GM23338 (cell line): Measurements from ENCODE around the gene SNPH. TPM values are rescaled to one million over a fixed set of nuclear protein-coding genes. Genes with fewer than 3 reads are reported as not detected.

Source experiments
- ATAC-seq: fragments of 200-7000 bp; cut with Tn5 transposase; 3 replicates; pipeline ENCODE4 v1.9.1; 2020
- DNase-seq: peaks from one replicate; pipeline ENCODE4 v3.0.0-alpha.2; 2015; ENCODE audit warnings: low spot score
- H2AFZ ChIP-seq: fragments of 200-600 bp; sonication (generic); 2 replicates; pipeline ENCODE4 v1.8.0; 2016; ENCODE audit warnings: antibody characterized with exemption, mild to moderate bottlenecking, moderate library complexity
- H3F3A ChIP-seq: fragments of 200-600 bp; sonication (generic); replicated peaks from 2 replicates; pipeline ENCODE4 v1.8.0; 2017; ENCODE audit warnings: antibody characterized with exemption, mixed run types, low read depth
- H3K27ac ChIP-seq: fragments of 200-600 bp; sonication (generic); 2 replicates; pipeline ENCODE4 v1.6.1; 2016; ENCODE audit warnings: low read depth
- H3K27me3 ChIP-seq: fragments of 200-600 bp; sonication (generic); 2 replicates; pipeline ENCODE4 v1.8.0; 2016; ENCODE audit warnings: mild to moderate bottlenecking, mixed run types, moderate library complexity; ENCODE audit not compliant: insufficient read depth
- H3K36me3 ChIP-seq: fragments of 200-600 bp; sonication (generic); 2 replicates; pipeline ENCODE4 v1.8.0; 2016; ENCODE audit warnings: mild to moderate bottlenecking; ENCODE audit not compliant: insufficient read depth
- H3K4me1 ChIP-seq: fragments of 200-600 bp; sonication (generic); 2 replicates; pipeline ENCODE4 v1.8.0; 2016; ENCODE audit warnings: mild to moderate bottlenecking, moderate library complexity; ENCODE audit not compliant: insufficient read depth
- H3K4me2 ChIP-seq: fragments of 200-600 bp; sonication (generic); 2 replicates; pipeline ENCODE4 v1.7.1; 2017; ENCODE audit warnings: mixed run types
- H3K4me3 ChIP-seq: fragments of 200-600 bp; sonication (generic); 2 replicates; pipeline ENCODE4 v1.6.1; 2016; ENCODE audit warnings: mixed run types
- H3K79me2 ChIP-seq: fragments of 200-600 bp; sonication (generic); replicated peaks from 2 replicates; pipeline ENCODE4 v1.8.0; 2017; ENCODE audit warnings: mild to moderate bottlenecking; ENCODE audit not compliant: insufficient read depth
- H3K9me2 ChIP-seq: fragments of 200-600 bp; sonication (generic); 2 replicates; pipeline ENCODE4 v1.8.0; 2017; ENCODE audit not compliant: insufficient read depth
- H4K20me1 ChIP-seq: fragments of 200-600 bp; sonication (generic); replicated peaks from 2 replicates; pipeline ENCODE4 v1.8.0; 2017; ENCODE audit warnings: mild to moderate bottlenecking; ENCODE audit not compliant: insufficient read depth
- H3K27ac Mint-ChIP-seq: 2 replicates; pipeline ENCODE4 v1.8.0; 2020; ENCODE audit warnings: inconsistent platforms, mild to moderate bottlenecking, moderate library complexity, mixed read lengths
- H3K27me3 Mint-ChIP-seq: 3 replicates; pipeline ENCODE4 v1.8.0; 2022; ENCODE audit warnings: low read depth, mild to moderate bottlenecking, moderate library complexity, mixed read lengths, inconsistent platforms; ENCODE audit not compliant: insufficient read depth, poor library complexity
- H3K36me3 Mint-ChIP-seq: 3 replicates; pipeline ENCODE4 v1.8.0; 2021; ENCODE audit warnings: low read depth, mild to moderate bottlenecking, inconsistent platforms, moderate library complexity, mixed read lengths
- H3K4me1 Mint-ChIP-seq: 3 replicates; pipeline ENCODE4 v1.8.0; 2020; ENCODE audit warnings: mild to moderate bottlenecking, inconsistent platforms, mixed read lengths
- H3K4me3 Mint-ChIP-seq: 3 replicates; pipeline ENCODE4 v1.8.0; 2021; ENCODE audit warnings: moderate library complexity, mild to moderate bottlenecking, inconsistent platforms, mixed read lengths
- H3K9me3 Mint-ChIP-seq: 3 replicates; pipeline ENCODE4 v1.8.0; 2020; ENCODE audit warnings: moderate library complexity, mild to moderate bottlenecking, inconsistent platforms, mixed read lengths
- CREB1 ChIP-seq: fragments of 250-450 bp; sonication (Bioruptor Pico); IDR thresholded peaks from 2 replicates; pipeline ENCODE4 v1.5.0; 2020; ENCODE audit warnings: low read depth, mild to moderate bottlenecking, moderate library complexity
- ETS1 ChIP-seq: IDR thresholded peaks from 2 replicates; pipeline ENCODE4 v1.6.1; 2016; ENCODE audit warnings: antibody characterized with exemption
- EZH2 ChIP-seq: fragments of 200-600 bp; sonication (generic); IDR thresholded peaks from one replicate; pipeline ENCODE4 v1.8.0; 2017; ENCODE audit warnings: antibody characterized with exemption, mild to moderate bottlenecking, low read depth; ENCODE audit not compliant: unreplicated experiment
- EZH2phosphoT487 ChIP-seq: fragments of 200-600 bp; sonication (generic); IDR thresholded peaks from one replicate; pipeline ENCODE4 v1.8.1; 2018; ENCODE audit warnings: antibody characterized with exemption; ENCODE audit not compliant: unreplicated experiment
- JUNB ChIP-seq: IDR thresholded peaks from one replicate; pipeline ENCODE4 v1.6.1; 2016; ENCODE audit warnings: antibody characterized with exemption; ENCODE audit not compliant: unreplicated experiment
- NANOG ChIP-seq: IDR thresholded peaks from 2 replicates; pipeline ENCODE4 v1.6.1; 2016; ENCODE audit warnings: antibody characterized with exemption, borderline replicate concordance
- POLR2AphosphoS5 ChIP-seq: IDR thresholded peaks from 2 replicates; pipeline ENCODE4 v1.6.1; 2016; ENCODE audit warnings: antibody characterized with exemption, low read depth
- REST ChIP-seq: IDR thresholded peaks from one replicate; pipeline ENCODE4 v1.6.1; 2018; ENCODE audit warnings: antibody characterized with exemption; ENCODE audit not compliant: unreplicated experiment
- STAT1 ChIP-seq: IDR thresholded peaks from one replicate; pipeline ENCODE4 v1.6.1; 2016; ENCODE audit warnings: antibody characterized with exemption; ENCODE audit not compliant: unreplicated experiment
- ZNF114 ChIP-seq: fragments of 250-450 bp; sonication (Bioruptor Pico); IDR thresholded peaks from 2 replicates; pipeline ENCODE4 v1.5.0; 2020; ENCODE audit warnings: mild to moderate bottlenecking, moderate library complexity
- ZNF331 ChIP-seq: fragments of 250-450 bp; sonication (Bioruptor Pico); IDR thresholded peaks from 2 replicates; pipeline ENCODE4 v1.5.0; 2020; ENCODE audit warnings: low read depth, mild to moderate bottlenecking, moderate library complexity
- ZNF462 ChIP-seq: fragments of 250-450 bp; sonication (Bioruptor Pico); IDR thresholded peaks from 2 replicates; pipeline ENCODE4 v1.5.0; 2020; ENCODE audit warnings: mild to moderate bottlenecking, moderate library complexity
- polyA plus RNA-seq: library from polyadenylated mRNA; unstranded; fragments of >200 nt; fragmentation: Nextera tagmentation; extraction: Ambion mirVana; gene quantifications from 2 replicates; pipeline ENCODE4 v1.2.1, GENCODE V29; 2016
- total RNA-seq: library from RNA; depleted of rRNA; stranded (reverse); fragments of >200 nt; shearing (Covaris generic); gene quantifications from 2 replicates; pipeline ENCODE4 v1.2.3, GENCODE V29; 2014

SNPH gene
- total and polyA plus RNA-seq, 2 experiments from 2014 or later: 1.5 to 5.8 TPM

- TF ChIP-seq ZNF462 (CRISPR knock-in tag): no peak
- no peak for TF ChIP-seq NANOG
Observed at GRCh38 chr20:1277529-1278322, 11.6 kb downstream of the SNPH start (continued).

GRCh38 chr20:1278993-1279392 is 12.9 kb downstream of the SNPH start:
- no peaks in the 10 kb centered on the region for H3K27me3 ChIP-seq
- no peaks in the 10 kb centered on the region for H3K36me3 Mint-ChIP-seq
- ATAC-seq: no peak
- H3K27ac ChIP-seq: no peak overlapping the region
- no peak for DNase-seq
- no peaks in the 10 kb centered on the region for H3F3A ChIP-seq
- H3K36me3 ChIP-seq: no peaks in the 10 kb centered on the region
- peaks cover 2% of the 10 kb centered on the region; the same call in 2 of the 3 replicates for H3K4me1 Mint-ChIP-seq
- H3K27ac Mint-ChIP-seq: no peak overlapping the region
- peaks cover 3% of the 10 kb centered on the region for H3K27me3 Mint-ChIP-seq
- H3K4me2 ChIP-seq: no peak overlapping the region
- H3K4me3 ChIP-seq: no peak overlapping the region
- H4K20me1 ChIP-seq: 0 out of 2 replicates have a peak, but pooled peaks cover 3% of the 10 kb centered on the region
- H3K9me3 Mint-ChIP-seq: no peaks in the 10 kb centered on the region
- no peak overlapping the region for H3K4me3 Mint-ChIP-seq
- H3K9me2 ChIP-seq: no peaks in the 10 kb centered on the region
- H2AFZ ChIP-seq: no peak overlapping the region
- H3K4me1 ChIP-seq: no peaks in the 10 kb centered on the region
- no peaks in the 10 kb centered on the region for H3K79me2 ChIP-seq
- TF ChIP-seq ZNF331 (CRISPR knock-in tag) (no peak), REST (no peak), EZH2phosphoT487 (no peak), JUNB (no peak), ZNF114 (no peak), POLR2AphosphoS5 (no peak), CREB1 (CRISPR knock-in tag) (no peak), EZH2 (no peak), STAT1 (no peak), ETS1 (no peak), NANOG (no peak)
